NK-92 (cell line): Measurements from ENCODE around the gene SCRN1.
"Not testable (repeated sequence)": the region's sequence is repeated elsewhere in the genome, so short reads cannot be mapped to it uniquely, and the experiment has no call there.

Source experiments
- DNase-seq: peaks from one replicate; lab custom pipeline; 2025; ENCODE audit not compliant: unreplicated experiment; lab: John Stamatoyannopoulos, UW

The SCRN1 gene

DNA sequence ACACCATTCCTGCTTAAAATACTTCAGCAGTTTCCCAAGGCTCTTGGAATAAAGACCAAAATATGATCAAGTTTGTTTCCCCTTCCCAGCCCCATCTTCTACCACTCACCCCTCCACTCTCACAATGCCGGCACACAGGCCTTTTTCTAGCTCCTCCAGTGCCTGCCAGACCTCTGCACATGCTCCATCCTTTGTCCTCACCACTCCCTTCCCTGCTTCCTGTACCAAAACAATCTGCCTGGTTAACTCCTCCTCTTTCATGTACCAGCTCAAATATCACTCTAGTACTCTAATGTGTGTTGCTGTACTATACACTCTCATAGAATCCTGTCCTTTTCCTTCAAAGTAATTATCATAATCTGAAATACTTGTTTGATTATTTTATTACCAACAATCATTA lies 19.4 kb downstream of the SCRN1 start:
- no peak for DNase-seq

DNA sequence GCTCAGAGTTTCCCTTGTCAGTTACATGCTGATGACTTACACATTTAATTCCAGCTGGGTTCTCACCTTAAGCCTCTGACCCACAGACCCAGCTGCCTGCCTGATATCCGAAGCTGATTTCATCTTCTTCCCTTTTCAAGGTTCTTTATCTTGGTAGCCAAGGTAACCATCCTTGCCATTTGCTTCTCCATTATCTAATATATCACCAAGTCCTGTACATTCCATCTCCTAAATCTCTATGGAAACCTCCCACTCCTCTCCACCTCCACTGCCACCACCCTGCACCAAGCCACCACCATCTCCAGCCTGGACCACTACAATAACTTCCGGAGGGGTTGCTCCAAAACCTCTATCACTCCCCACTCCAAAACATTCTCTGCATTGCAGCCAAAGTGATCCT lies 19.9 kb downstream of the SCRN1 start:
- DNase-seq, result no peak

DNA sequence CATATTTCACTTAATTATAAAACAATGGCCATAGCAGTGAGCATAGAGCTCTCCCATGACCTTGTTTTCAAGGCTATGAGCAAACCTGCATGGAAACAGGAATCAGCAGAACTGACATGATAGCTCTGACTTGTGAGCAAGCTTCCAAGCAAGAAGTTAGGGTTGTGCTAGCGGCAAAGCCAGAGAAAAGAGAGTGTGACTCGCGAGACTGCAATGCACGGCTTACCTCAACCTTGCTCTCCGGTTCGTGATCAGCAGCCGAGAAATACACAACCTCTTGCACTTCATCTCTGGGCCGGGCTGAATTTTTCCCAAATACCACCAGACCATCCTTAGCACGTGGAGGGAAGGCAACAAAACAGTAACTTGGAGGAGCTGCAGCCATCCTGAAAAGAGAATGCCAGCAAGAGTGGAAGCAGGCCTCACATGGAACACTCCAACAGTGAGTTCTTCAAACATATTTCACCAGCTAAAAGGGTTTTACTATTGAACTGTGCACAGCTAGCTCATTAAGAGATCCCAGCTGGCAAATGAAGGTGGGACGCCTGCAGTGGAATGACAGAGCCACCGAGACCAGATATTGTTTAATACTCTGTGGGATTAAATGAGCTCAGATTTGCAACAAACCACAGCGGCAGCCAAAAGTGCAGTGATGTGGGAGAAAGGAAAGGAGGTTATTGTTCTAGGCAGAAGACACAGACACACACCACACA lies 20.8 kb downstream of the SCRN1 start:
- DNase-seq, result no peak

DNA sequence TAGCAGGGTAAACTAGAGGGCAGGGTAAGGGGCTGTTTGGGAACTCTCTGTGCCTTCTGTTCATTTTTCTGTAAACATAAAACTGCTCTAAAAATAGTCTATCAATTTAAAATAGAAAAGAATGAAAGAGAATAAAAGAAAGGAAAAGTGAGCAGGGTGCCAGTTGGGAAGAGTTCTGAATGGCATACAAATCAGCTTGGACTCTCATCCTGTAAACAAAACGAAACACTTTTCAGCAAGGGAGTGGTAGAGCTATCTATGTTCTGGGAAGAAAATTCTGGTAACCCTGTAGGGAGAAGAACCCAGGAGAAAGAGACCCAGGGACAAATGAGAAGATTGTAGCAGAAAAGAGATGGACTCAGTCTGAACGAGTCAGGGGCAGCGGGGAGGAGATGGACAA lies 24.6 kb downstream of the SCRN1 start:
- DNase-seq, result no peak

DNA sequence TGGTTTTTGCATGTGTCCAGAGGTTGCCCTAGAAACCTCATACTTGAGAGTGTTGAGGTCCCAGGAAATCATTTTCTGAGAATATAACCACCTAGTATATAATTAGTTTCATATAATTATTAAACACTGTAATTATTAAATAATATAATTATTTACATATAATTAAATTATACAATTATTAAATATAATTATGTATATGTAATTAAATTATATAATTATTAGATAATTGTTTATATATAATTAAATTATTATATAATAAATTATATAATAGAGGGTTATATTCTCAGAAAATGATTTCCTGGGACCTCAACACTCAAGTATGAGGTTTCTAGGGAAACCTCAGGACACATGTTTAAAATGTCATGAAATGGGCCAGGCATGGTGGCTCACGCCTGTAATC lies 27.6 kb downstream of the SCRN1 start:
- DNase-seq, result no peak

GRCh38 chr7:29961611-29962010 lies 28.0 kb downstream of the SCRN1 start:
- DNase-seq, result not testable (repeated sequence)

DNA sequence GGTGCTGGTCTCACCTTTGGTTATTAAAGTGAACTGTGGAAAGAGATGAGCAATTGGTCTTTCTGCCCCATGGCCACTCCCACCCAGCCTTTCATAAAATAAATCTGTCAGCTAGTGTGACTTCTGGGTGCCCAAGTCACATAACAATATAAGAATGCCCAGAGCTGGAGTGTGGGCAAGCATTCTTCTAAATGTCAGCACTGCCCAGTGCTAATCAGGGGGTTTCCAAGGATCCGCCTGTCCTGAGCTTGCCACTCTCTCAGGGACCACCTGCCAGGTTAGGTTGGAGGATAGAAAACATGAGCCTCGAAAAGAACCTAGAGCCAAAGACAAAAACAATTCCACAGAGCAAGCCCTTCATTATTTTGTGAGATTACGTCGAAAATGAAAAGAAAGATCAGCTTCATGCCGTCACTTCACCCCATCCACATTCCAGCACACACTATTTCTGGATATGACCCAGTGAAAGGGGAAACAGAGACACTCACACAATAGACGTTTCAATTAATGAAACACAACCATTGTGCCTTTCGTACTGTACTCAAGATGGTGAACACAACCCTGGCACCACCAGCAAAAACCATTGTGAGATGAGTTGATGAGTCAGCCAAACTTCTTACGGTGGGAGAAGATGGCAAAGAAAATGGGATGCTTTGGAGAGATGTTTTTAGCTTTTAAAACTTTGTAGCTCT lies 30.8 kb downstream of the SCRN1 start:
- DNase-seq, result no peak

DNA sequence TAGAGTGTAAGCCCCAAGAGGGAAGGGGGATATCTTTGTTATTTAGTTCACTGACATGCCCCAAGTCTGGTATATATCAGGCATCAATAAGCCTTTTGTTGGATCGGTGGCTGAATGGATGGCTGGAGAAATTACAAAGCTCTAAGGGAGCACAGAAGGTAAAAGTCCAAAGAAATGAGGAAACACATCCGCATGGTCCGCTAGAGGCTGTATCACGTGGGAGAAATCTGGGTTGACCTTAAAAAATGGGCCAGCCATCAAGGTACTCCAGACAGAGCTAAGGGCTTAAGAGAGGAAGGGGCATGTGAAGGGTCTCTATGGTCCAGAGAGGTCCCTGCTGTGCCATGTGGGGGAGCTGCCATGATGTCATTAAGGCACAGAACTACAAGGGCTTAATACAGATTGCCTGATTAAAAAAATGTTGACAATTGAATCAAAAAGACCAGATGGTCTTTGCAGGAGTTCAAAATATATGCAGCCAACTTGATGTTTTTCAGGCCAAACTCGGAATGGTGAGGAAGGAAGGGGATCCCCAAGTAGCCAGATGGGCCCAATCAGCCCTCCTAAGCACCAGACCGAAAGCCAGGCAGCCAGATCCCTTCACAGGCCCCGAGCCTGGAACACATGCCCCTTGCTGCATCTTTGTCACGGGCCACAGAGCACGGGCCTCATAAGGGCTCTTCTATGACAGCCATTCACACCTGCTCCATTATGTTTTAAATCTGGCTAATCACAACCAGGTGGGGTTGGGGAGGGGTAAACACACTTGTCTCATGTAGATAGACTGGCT lies 31.9 kb downstream of the SCRN1 start:
- DNase-seq, result no peak

- DNase-seq, result no peak
Observed at GRCh38 chr7:29956487-29956836, 33.1 kb downstream of the SCRN1 start.

DNA sequence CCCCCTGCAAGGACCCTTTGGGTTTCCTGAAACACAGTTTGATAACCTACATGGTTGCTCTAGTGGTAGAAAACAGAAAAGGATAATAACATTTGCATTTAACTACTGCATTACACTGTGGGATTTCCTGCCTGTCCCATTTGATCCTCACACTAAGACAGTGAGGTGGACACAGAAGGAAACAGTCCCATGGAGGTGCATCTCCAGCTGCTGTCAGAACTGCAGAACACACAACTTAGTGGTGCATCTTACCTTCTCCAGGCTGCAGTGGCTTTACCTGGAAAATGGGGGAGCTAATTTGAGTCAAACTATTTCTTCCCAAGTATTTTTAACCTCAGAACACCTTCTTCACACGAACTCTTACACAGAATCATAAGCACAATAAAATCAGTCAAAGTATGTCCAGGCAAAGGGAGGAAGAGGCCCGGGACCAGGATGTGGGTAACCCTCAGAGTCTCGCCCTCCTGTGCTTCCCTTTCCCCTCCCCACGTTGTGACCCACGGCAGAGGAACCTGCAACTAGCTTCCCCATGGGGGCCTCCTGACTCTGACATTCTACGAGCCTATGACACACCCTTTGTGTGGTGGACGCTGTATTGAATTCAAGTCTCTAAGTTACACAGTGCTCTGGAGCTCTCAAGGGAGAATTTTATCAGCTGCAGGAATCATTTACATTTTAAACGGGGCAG lies 33.7 kb downstream of the SCRN1 start:
- DNase-seq, result no peak

DNA sequence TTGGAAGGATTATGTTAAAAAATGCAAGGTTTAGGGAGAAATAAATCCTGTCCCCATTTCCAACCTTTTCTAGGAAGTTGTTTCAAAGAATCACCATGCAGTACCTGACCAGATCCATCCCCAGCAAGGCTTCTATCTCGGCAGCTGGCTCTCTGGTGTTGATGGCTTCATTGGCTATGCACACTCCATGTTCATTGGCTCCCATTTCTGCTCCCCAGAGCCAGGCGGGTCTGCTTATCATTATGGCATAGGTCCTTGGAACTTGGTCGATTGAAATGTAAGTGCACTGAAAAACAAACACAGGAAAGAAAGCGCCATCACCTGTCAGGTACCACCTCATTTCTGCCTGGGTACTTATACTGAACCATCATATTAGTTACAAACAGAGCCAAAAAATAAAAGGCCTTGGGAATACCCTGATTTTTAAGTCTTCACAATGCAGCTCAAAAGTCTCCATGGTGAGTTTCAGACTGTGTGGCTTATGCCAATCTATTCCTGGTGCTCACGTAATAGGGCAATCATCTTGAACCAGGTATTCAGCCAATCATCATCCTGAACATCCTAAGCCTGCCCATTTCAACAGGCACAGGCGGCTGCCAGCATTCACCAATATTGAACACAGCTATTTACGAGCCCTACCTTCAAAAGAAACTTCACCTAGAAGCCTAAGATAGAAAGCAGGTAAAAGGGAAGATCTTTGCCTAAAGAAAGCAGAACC lies 34.4 kb downstream of the SCRN1 start:
- DNase-seq, result no peak

- DNase-seq, result no peak
Observed at GRCh38 chr7:29953726-29954347, 35.8 kb downstream of the SCRN1 start.

DNA sequence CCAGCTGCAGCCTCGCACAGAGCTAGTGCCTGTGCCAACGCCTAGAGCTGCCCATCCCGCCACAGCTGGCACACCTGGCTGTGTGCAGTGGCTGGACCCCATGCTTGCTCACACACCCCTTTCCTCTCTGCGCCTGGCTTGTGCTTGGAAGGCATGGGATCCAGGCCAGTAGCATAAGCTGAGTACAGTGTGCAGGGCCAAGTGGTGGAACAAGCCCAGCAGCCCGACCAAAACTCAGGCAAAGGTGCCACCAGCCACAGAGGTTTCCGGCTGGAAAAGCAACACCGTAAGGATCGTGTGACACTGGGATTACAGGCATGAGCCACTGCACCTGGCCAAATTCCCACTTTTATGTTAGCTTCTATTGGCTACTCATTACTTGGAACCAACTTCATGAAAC lies 38.4 kb downstream of the SCRN1 start:
- DNase-seq, result no peak

GRCh38 chr7:29950480-29950879 lies 39.1 kb downstream of the SCRN1 start:
- no peak for DNase-seq

DNA sequence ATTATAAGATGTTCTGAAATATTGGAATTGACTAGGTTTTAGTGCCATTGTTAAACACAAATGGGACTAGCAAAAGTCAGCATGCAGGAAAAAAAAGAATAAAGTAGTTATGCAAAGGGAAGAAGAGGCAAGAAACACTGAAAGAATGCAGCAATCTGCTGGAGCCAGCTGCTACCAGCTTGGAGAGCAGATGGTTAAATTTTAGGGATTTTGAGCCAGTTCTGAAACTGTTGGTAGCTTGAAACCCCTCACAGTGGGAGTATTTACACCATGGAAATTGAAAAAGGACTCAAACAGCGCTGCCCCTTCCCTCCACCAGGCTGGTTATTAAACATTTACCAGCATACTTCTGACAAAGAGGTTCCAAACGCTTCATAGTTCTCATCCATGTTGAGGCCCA lies 41.0 kb downstream of the SCRN1 start:
- no peak for DNase-seq

GRCh38 chr7:29946428-29947186 lies 43.0 kb downstream of the SCRN1 start:
- DNase-seq, result no peak

- DNase-seq, result no peak
Observed at GRCh38 chr7:29945259-29945809, 44.3 kb downstream of the SCRN1 start.

DNA sequence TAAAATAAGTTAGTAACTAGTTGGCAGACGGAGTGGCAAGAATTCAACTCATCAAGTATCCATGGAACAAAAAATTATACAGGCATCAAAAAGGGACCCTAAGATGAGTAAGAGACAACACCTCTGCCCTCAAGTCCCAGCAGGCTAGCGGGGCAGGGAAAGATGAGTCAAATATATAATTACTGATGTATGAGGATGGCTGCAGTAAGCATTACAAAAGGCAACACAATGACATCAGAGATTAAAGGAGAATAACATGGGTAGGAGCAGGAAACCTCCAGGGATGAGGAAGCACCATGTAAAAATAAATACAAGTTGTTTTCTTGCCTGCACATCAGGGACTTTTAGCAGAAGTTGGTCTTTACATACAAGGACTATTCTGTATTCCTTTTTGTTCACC lies 49.4 kb downstream of the SCRN1 start:
- no peak for DNase-seq

DNA sequence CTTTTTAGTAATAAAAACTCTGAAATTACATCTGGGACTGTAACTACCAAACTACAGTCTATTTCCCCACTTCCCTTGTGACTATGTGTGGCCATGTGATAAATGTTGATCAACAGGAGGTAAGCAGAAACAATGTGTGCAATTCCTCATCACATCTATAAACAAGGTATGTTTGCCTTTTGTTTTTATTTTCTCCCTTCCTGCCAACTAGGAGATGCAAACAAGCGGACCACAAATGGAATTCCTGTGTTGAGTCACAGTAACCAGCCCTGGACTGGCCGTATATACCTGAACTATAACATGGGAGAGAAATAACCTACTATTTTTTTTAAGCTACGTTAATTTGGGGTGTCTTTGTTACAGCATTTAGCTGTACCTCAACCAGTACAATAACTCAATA lies 52.5 kb downstream of the SCRN1 start:
- DNase-seq, result no peak
